ENCODE measurements around the gene PPIP5K1.

- TF ChIP-seq, protein P1, sequence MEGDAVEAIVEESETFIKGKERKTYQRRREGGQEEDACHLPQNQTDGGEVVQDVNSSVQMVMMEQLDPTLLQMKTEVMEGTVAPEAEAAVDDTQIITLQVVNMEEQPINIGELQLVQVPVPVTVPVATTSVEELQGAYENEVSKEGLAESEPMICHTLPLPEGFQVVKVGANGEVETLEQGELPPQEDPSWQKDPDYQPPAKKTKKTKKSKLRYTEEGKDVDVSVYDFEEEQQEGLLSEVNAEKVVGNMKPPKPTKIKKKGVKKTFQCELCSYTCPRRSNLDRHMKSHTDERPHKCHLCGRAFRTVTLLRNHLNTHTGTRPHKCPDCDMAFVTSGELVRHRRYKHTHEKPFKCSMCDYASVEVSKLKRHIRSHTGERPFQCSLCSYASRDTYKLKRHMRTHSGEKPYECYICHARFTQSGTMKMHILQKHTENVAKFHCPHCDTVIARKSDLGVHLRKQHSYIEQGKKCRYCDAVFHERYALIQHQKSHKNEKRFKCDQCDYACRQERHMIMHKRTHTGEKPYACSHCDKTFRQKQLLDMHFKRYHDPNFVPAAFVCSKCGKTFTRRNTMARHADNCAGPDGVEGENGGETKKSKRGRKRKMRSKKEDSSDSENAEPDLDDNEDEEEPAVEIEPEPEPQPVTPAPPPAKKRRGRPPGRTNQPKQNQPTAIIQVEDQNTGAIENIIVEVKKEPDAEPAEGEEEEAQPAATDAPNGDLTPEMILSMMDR (IDR thresholded peaks at IDR 0.05) = peak in 1 of 3 donors; percentile 23
- no peak for TF ChIP-seq POLR2A (IDR thresholded peaks at IDR 0.05)
Measured at GRCh38 chr15:43510200-43511011, 79.6 kb downstream of the PPIP5K1 start.
